H9 (cell line): ENCODE measurements around the gene PDE7B. TPM values are rescaled to one million over a fixed set of nuclear protein-coding genes. Genes with fewer than 3 reads are reported as not detected.

Source experiments
- DNase-seq: peaks from one replicate; pipeline ENCODE4 v3.0.0-alpha.2; 2017
- H2AFZ ChIP-seq: one replicate; pipeline ENCODE4 v1.6.1; 2013; ENCODE audit warnings: mild to moderate bottlenecking, low read length, control low read depth, moderate library complexity
- H2AK5ac ChIP-seq: 2 replicates; pipeline ENCODE4 v1.6.1; 2013; ENCODE audit warnings: low read length, control low read depth, mixed read lengths; ENCODE audit not compliant: insufficient read length
- H2BK120ac ChIP-seq: one replicate; pipeline ENCODE4 v1.6.1; 2013; ENCODE audit warnings: low read depth, mild to moderate bottlenecking, low read length, control low read depth, inconsistent platforms; ENCODE audit not compliant: poor library complexity, severe bottlenecking
- H2BK12ac ChIP-seq: 2 replicates; pipeline ENCODE4 v1.6.1; 2013; ENCODE audit warnings: low read length, control low read depth, mixed read lengths, low read depth; ENCODE audit not compliant: insufficient read length
- H2BK15ac ChIP-seq: 2 replicates; pipeline ENCODE4 v1.6.1; 2013; ENCODE audit warnings: low read depth, low read length, control low read depth
- H2BK20ac ChIP-seq: one replicate; pipeline ENCODE4 v1.6.1; 2013; ENCODE audit warnings: low read depth, mild to moderate bottlenecking, low read length, control low read depth, inconsistent platforms; ENCODE audit not compliant: poor library complexity, severe bottlenecking
- H2BK5ac ChIP-seq: 2 replicates; pipeline ENCODE4 v1.6.1; 2013; ENCODE audit warnings: low read length, control low read depth, mixed read lengths; ENCODE audit not compliant: insufficient read length
- H3K14ac ChIP-seq: 2 replicates; pipeline ENCODE4 v1.6.1; 2013; ENCODE audit warnings: low read length, control low read depth; ENCODE audit not compliant: insufficient read depth
- H3K18ac ChIP-seq: 2 replicates; pipeline ENCODE4 v1.6.1; 2013; ENCODE audit warnings: low read depth, mild to moderate bottlenecking, mixed read lengths, low read length, control low read depth; ENCODE audit not compliant: insufficient read length
- H3K23ac ChIP-seq: 2 replicates; pipeline ENCODE4 v1.6.1; 2013; ENCODE audit warnings: low read length, control low read depth, mixed read lengths, low read depth; ENCODE audit not compliant: insufficient read length
- H3K23me2 ChIP-seq: 2 replicates; pipeline ENCODE4 v1.6.1; 2013; ENCODE audit warnings: low read depth, mild to moderate bottlenecking, mixed read lengths, low read length, control low read depth; ENCODE audit not compliant: insufficient read length, poor library complexity, severe bottlenecking
- H3K27ac ChIP-seq: 2 replicates; pipeline ENCODE4 v1.5.1; 2013; ENCODE audit warnings: low read length, control low read depth, mixed read lengths, low read depth; ENCODE audit not compliant: insufficient read length
- H3K27me3 ChIP-seq: 2 replicates; pipeline ENCODE4 v1.6.1; 2013; ENCODE audit warnings: low read length, control low read depth, inconsistent platforms; ENCODE audit not compliant: insufficient read depth
- H3K4ac ChIP-seq: 2 replicates; pipeline ENCODE4 v1.6.1; 2013; ENCODE audit warnings: low read depth, mild to moderate bottlenecking, control low read depth, inconsistent platforms, low read length, moderate library complexity
- H3K4me1 ChIP-seq: 2 replicates; pipeline ENCODE4 v1.6.1; 2013; ENCODE audit warnings: low read length, control low read depth, inconsistent platforms; ENCODE audit not compliant: insufficient read depth
- H3K4me2 ChIP-seq: 2 replicates; pipeline ENCODE4 v1.6.1; 2013; ENCODE audit warnings: low read length, control low read depth, mixed read lengths; ENCODE audit not compliant: insufficient read length, insufficient read depth
- H3K56ac ChIP-seq: 2 replicates; pipeline ENCODE4 v1.6.1; 2013; ENCODE audit warnings: low read depth, mild to moderate bottlenecking, mixed read lengths, low read length, control low read depth; ENCODE audit not compliant: insufficient read length
- H3K79me1 ChIP-seq: 2 replicates; pipeline ENCODE4 v1.6.1; 2013; ENCODE audit warnings: low read depth, mild to moderate bottlenecking, moderate library complexity, low read length, control low read depth, inconsistent platforms; ENCODE audit not compliant: insufficient read depth, poor library complexity, severe bottlenecking
- H3K79me2 ChIP-seq: 2 replicates; pipeline ENCODE4 v1.6.1; 2013; ENCODE audit warnings: low read length, control low read depth, inconsistent platforms; ENCODE audit not compliant: insufficient read depth
- H3K9ac ChIP-seq: 2 replicates; pipeline ENCODE4 v1.6.1; 2013; ENCODE audit warnings: low read length, control low read depth, mixed read lengths; ENCODE audit not compliant: insufficient read length; ENCODE audit errors: extremely low read depth
- H3K9me3 ChIP-seq: one replicate; pipeline ENCODE4 v1.6.1; 2013; ENCODE audit warnings: low read depth, low read length, inconsistent platforms; ENCODE audit not compliant: control insufficient read depth
- H3T11ph ChIP-seq: one replicate; pipeline ENCODE4 v1.6.1; 2013; ENCODE audit warnings: mild to moderate bottlenecking, low read length, control low read depth, inconsistent platforms
- H4K20me1 ChIP-seq: one replicate; pipeline ENCODE4 v1.6.1; 2013; ENCODE audit not compliant: control insufficient read depth, insufficient read length, insufficient read depth
- H4K5ac ChIP-seq: 2 replicates; pipeline ENCODE4 v1.6.1; 2013; ENCODE audit warnings: low read depth, mild to moderate bottlenecking, mixed read lengths, low read length, control low read depth; ENCODE audit not compliant: insufficient read length
- H4K8ac ChIP-seq: replicated peaks from 2 replicates; pipeline ENCODE4 v1.6.1; 2013; ENCODE audit warnings: low read length, control low read depth, mixed read lengths, low read depth; ENCODE audit not compliant: insufficient read length
- H4K91ac ChIP-seq: 2 replicates; pipeline ENCODE4 v1.6.1; 2013; ENCODE audit warnings: low read depth, mild to moderate bottlenecking, moderate library complexity, mixed read lengths, low read length, control low read depth; ENCODE audit not compliant: insufficient read length
- H3K27ac Mint-ChIP-seq, 3 experiments: 2 replicates in 2 of 3; 3 replicates in 1 of 3; pipeline ENCODE4 v1.8.0; 2020 to 2021; ENCODE audit warnings: mixed read lengths in 3 of 3, mild to moderate bottlenecking in 1 of 3, moderate library complexity in 1 of 3
- H3K27me3 Mint-ChIP-seq: 2 replicates; pipeline ENCODE4 v1.8.0; 2021; ENCODE audit warnings: low read depth, mild to moderate bottlenecking, moderate library complexity, mixed read lengths
- H3K36me3 Mint-ChIP-seq, 3 experiments: 2 replicates in 2 of 3; 3 replicates in 1 of 3; pipeline ENCODE4 v1.8.0; 2020 to 2021; ENCODE audit warnings: low read depth in 3 of 3, mixed read lengths in 3 of 3; ENCODE audit not compliant: insufficient read depth in 1 of 3
- H3K4me1 Mint-ChIP-seq, 2 experiments: 2 replicates each; pipeline ENCODE4 v1.8.0; 2020; ENCODE audit warnings: mixed read lengths in 2 of 2
- H3K4me3 Mint-ChIP-seq, 2 experiments: 2 replicates in 1 of 2; 3 replicates in 1 of 2; pipeline ENCODE4 v1.8.0; 2020 to 2021; ENCODE audit warnings: mild to moderate bottlenecking in 2 of 2, mixed read lengths in 2 of 2, moderate library complexity in 1 of 2
- H3K9me3 Mint-ChIP-seq, 2 experiments: 2 replicates in 1 of 2; 3 replicates in 1 of 2; pipeline ENCODE4 v1.8.0; 2020; ENCODE audit warnings: mild to moderate bottlenecking in 2 of 2, mixed read lengths in 2 of 2, moderate library complexity in 1 of 2
- CTCF ChIP-seq: fragments of 200-600 bp; sonication (generic); conservative IDR thresholded peaks from 3 replicates; pipeline ENCODE4 v1.8.0; 2021; ENCODE audit warnings: antibody characterized with exemption, mild to moderate bottlenecking
- WGBS: extraction: QIAGEN DNeasy Blood & Tissue Kit; methylation state at CpG from one replicate; pipeline ENCODE4 v1.1.7; 2013; ENCODE audit warnings: missing lambda C conversion rate, low lambda C conversion rate, mixed read lengths; ENCODE audit not compliant: insufficient read length; ENCODE audit errors: extremely low coverage; 5-methylcytosine and 5-hydroxymethylcytosine counted together
- total RNA-seq: library from RNA; stranded (reverse); gene quantifications from 2 replicates; pipeline ENCODE4 v1.2.1, GENCODE V29; 2021

PDE7B gene
- total RNA-seq, 1 experiment from 2014 or later: not detected

- H2BK20ac ChIP-seq: no peak overlapping the region
- peaks cover 16% of the 10 kb centered on the region for H3K27me3 Mint-ChIP-seq
- no peak overlapping the region for H3K4me2 ChIP-seq
- WGBS: no CpG with 5 or more reads among the region's 3 CpGs
- H2BK120ac ChIP-seq: no peak overlapping the region
- H3K9me3 Mint-ChIP-seq: no peaks in the 10 kb centered on the region
- no peak overlapping the region for H4K91ac ChIP-seq
- no peak overlapping the region for H2BK12ac ChIP-seq
- H4K20me1 ChIP-seq: no peaks in the 10 kb centered on the region
- H3K79me1 ChIP-seq: no peaks in the 10 kb centered on the region
- H3K4me1 Mint-ChIP-seq: peaks cover 4 to 5% of the 10 kb centered on the region in 2 experiments; a peak in 1 of 4 replicates
- H2AK5ac ChIP-seq: no peak overlapping the region
- no peak for TF ChIP-seq CTCF
- no peak overlapping the region for H2BK15ac ChIP-seq
- no peak overlapping the region for H2BK5ac ChIP-seq
- H3K23me2 ChIP-seq: no peaks in the 10 kb centered on the region
- H3K18ac ChIP-seq: no peak overlapping the region
- H3K9ac ChIP-seq: no peak overlapping the region
- H3K23ac ChIP-seq: no peak overlapping the region
- no peaks in the 10 kb centered on the region for H3K36me3 Mint-ChIP-seq
- H4K8ac ChIP-seq: no peak overlapping the region
- peaks cover 10% of the 10 kb centered on the region; the same call in 1 of the 2 replicates for H3K27me3 ChIP-seq
- H3K4me3 Mint-ChIP-seq: no peak overlapping the region
- H2AFZ ChIP-seq: no peak overlapping the region
- H3K14ac ChIP-seq: no peak overlapping the region
- no peaks in the 10 kb centered on the region for H3K79me2 ChIP-seq
- H3K9me3 ChIP-seq: no peaks in the 10 kb centered on the region
- H3K27ac Mint-ChIP-seq: no peak overlapping the region
- H3K4ac ChIP-seq: no peak overlapping the region
- no peaks in the 10 kb centered on the region for H3K4me1 ChIP-seq
- DNase-seq: no peak
- no peak overlapping the region for H3K27ac ChIP-seq
- H3K56ac ChIP-seq: no peak overlapping the region
- no peak overlapping the region for H4K5ac ChIP-seq
- no peak overlapping the region for H3T11ph ChIP-seq
Measured at GRCh38 chr6:136112262-136112661, 260.8 kb downstream of the PDE7B start.
